Upper lobe of right lung (tissue), 1 donor: Measurements from ENCODE around the gene ATG4D. TPM values are rescaled to one million over a fixed set of nuclear protein-coding genes. Genes with fewer than 3 reads are reported as not detected.

Experiments
- ATAC-seq: fragments of 200-7000 bp; cut with Tn5 transposase; one replicate; pipeline ENCODE4 v1.9.1; 2020; ENCODE audit warnings: mild to moderate bottlenecking, moderate library complexity
- DNase-seq: peaks from one replicate; pipeline ENCODE4 v3.0.0-alpha.2; 2020
- H3K27ac ChIP-seq: fragments of 200-600 bp; one replicate; pipeline ENCODE4 v1.8.0; 2022
- H3K27me3 ChIP-seq: fragments of 200-600 bp; one replicate; pipeline ENCODE4 v1.8.0; 2022; ENCODE audit warnings: mild to moderate bottlenecking
- H3K36me3 ChIP-seq: fragments of 200-600 bp; one replicate; pipeline ENCODE4 v1.8.0; 2022
- H3K4me1 ChIP-seq: fragments of 200-600 bp; one replicate; pipeline ENCODE4 v1.8.0; 2022
- H3K4me3 ChIP-seq: fragments of 200-600 bp; one replicate; pipeline ENCODE4 v1.8.0; 2022; ENCODE audit warnings: mild to moderate bottlenecking
- H3K9me3 ChIP-seq: fragments of 200-600 bp; one replicate; pipeline ENCODE4 v1.8.0; 2022
- intact Hi-C: fragments of 100-400 bp; cut with DNase I; formaldehyde crosslinking; loops from one replicate; pipeline ENCODE4 v1.11.0; 2022
- total RNA-seq: library from RNA; stranded (reverse); fragmentation: NEBNext Ultra II Directional; extraction: Animal tissue kit (Norgen Biotek cat#: 25700); gene quantifications from one replicate; pipeline ENCODE4 v1.2.1, GENCODE V29; 2021
- TF ChIP-seq, protein P1 (sequence below): fragments of 200-600 bp; IDR thresholded peaks from one replicate; pipeline ENCODE4 v1.8.0; 2022; ENCODE audit warnings: antibody characterized with exemption
- donor health status: DM: no; HTN: yes; CAD: no; lungs with severe emphysema.

The ATG4D gene
- total RNA-seq, 1 donor from 2014 or later = 21.0 TPM

DNA sequence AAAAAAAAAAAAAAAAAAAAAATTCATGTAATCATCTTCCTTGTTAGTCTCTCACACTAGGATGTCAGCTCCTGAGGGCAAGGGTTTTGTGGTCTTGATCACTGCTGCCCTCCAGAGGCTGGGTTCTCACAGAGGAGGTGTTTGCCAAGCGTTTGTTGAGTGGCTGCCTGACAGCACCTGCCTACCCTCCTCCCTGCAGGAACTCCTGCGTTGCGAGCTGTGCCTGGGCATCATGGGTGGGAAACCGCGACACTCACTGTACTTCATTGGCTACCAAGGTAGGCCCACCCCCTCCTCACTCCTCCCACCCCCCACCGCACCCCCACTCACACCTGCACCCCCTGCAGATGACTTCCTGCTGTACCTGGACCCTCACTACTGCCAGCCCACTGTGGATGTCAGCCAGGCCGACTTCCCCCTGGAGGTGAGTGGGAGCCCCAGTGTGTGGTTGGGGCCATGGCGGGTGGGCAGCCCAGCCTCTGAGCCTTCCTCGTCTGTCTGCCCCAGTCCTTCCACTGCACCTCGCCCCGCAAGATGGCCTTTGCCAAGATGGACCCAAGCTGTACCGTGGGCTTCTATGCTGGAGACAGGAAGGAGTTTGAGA, 8.1 kb downstream of the ATG4D start:
- H3K4me1 ChIP-seq = no peaks in the 10 kb centered on the region
- no peaks in the 10 kb centered on the region for H3K27me3 ChIP-seq
- no peak for DNase-seq
- H3K4me3 ChIP-seq = no peak overlapping the region
- ATAC-seq = peak; percentile 29
- H3K9me3 ChIP-seq = no peaks in the 10 kb centered on the region
- intact Hi-C loops = no loop called here
- H3K36me3 ChIP-seq = peaks cover 98% of the 10 kb centered on the region
- TF ChIP-seq, protein P1, sequence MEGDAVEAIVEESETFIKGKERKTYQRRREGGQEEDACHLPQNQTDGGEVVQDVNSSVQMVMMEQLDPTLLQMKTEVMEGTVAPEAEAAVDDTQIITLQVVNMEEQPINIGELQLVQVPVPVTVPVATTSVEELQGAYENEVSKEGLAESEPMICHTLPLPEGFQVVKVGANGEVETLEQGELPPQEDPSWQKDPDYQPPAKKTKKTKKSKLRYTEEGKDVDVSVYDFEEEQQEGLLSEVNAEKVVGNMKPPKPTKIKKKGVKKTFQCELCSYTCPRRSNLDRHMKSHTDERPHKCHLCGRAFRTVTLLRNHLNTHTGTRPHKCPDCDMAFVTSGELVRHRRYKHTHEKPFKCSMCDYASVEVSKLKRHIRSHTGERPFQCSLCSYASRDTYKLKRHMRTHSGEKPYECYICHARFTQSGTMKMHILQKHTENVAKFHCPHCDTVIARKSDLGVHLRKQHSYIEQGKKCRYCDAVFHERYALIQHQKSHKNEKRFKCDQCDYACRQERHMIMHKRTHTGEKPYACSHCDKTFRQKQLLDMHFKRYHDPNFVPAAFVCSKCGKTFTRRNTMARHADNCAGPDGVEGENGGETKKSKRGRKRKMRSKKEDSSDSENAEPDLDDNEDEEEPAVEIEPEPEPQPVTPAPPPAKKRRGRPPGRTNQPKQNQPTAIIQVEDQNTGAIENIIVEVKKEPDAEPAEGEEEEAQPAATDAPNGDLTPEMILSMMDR = no peak
- H3K27ac ChIP-seq = no peak overlapping the region

DNA sequence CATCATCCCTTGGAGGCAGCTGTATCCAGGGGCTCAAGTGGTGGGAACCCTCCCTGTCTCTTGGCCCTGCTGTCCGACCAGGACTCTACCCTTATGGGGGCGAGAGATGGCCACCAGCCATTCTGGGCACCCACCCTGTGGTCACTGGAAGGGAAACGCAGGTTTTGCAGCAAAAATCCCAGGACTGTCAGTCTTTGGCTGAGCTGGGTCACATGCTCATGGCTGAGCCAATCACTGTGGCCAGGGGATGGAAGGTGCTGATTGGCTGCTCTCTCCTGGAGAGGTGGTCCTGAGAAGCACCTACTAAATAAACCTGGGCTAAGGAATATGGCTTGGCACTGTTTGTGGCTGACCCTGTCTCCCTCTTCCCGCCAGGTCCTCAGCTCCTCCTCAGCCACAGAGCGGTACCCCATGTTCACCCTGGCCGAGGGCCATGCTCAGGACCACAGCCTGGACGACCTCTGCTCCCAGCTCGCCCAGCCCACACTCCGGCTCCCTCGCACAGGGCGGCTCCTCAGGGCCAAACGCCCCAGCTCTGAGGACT, 8.9 kb downstream of the ATG4D start:
- TF ChIP-seq, protein P1 = no peak
- Histone ChIP-seq H3K4me3 (no peak overlapping the region), H3K27ac (no peak overlapping the region), H3K36me3 (peaks cover 98% of the 10 kb centered on the region), H3K9me3 (no peaks in the 10 kb centered on the region), H3K4me1 (no peaks in the 10 kb centered on the region), H3K27me3 (no peaks in the 10 kb centered on the region)
- intact Hi-C loops = no loop called here
- ATAC-seq = peak; percentile 39
- no peak for DNase-seq

DNA sequence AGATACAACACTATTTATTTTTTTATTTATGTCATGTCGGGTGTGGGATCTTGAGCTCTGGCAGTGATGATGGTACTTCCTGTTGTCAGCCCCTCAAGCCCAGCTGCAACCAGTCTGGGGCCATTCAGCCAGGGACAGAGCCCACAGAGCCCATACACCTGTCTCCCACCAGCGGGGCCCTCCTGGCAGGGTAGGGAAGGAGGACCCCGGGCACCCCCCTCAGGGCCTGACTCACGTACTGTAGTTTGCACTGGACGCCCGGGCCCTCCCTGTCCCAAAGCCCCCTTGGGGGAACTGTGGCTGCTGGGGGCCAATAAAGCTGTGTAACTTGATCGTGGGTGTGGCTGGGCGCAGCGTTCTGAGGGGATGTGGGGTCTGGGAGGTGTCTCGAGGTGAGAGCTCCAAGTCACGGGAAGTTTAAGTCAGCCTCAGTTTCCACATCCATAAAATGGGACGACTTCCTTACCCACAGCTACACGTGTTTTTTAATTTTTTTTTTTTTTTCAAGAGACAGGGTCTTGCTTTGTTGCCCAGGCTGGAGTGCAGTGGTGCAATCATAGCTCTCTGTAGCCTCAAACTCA, 9.5 kb downstream of the ATG4D start:
- intact Hi-C loops = no loop called here
- H3K4me1 ChIP-seq = no peaks in the 10 kb centered on the region
- no peaks in the 10 kb centered on the region for H3K9me3 ChIP-seq
- H3K4me3 ChIP-seq = no peak overlapping the region
- no peak for DNase-seq
- H3K27me3 ChIP-seq = no peaks in the 10 kb centered on the region
- TF ChIP-seq, protein P1 = no peak
- H3K36me3 ChIP-seq = peaks cover 96% of the 10 kb centered on the region
- no peak overlapping the region for H3K27ac ChIP-seq
- no peak for ATAC-seq

DNA sequence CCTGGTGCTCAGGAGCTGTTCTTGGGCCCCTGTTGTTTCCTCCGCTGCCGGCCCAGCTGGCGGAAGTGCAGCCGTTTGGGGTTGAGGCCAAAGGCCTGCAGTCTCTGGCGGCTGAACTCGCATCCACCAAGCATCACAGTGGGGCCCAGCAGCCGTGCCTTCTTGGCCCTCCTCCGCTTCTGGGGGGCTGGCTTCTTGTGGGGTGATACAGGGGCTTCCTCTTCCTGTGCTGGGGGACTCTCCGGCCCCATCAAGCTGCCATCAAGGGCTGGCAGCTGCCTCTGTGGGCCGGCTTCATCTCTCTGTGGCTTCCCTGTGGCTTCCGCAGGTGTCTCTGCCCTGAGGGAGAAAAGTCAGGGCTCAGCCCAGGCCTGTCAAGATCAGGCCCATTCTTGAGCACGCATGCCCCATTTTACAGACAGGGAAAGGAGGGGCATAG, 10.3 kb downstream of the ATG4D start:
- Histone ChIP-seq H3K9me3 (no peaks in the 10 kb centered on the region), H3K27me3 (no peaks in the 10 kb centered on the region), H3K27ac (no peak overlapping the region), H3K4me3 (no peak overlapping the region), H3K4me1 (no peaks in the 10 kb centered on the region), H3K36me3 (peaks cover 96% of the 10 kb centered on the region)
- TF ChIP-seq, protein P1 = no peak
- DNase-seq = no peak
- intact Hi-C loops = no loop called here
- peak; percentile 8 for ATAC-seq

DNA sequence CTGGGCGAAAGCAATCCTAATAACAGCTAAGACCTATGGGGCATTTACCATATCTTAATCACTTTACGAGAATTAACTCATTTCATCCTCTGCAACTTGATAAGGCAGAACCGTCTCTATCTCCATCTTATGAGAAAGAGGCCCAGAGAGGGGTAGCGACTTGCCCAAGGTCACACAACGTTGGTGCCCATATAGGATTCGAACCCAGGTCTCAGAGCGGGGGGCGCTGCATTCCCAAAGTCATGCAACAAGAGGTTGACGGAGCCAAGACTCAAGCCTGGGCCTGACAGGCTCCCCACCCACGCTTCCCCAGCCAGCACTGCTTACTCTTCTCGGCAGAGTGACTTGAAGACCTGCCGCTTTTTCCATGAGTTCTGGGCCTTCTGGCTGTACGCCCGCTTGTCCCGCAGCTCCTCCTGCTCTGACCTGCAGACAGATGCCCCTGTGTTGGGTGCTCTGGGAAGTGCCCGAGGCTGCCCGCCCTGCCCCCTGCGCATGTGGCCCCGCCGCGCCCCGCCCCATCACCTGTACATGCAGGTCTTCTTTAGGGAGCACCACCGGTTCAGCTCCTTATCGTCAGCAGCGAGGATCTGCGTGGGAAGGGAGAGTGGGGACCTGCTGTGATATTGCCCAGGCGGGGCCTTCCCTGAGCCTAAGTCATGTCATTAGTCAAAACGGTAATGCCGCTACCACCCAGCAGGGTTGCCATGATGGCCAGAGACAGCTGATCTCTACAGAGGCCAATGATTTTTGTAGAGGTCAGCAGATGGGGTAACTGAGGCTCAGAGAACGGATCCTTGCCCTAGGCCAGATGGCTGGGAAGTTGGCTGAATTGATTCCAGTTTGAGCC, 11.3 kb downstream of the ATG4D start:
- no peak overlapping the region for H3K27ac ChIP-seq
- no peak overlapping the region for H3K4me3 ChIP-seq
- H3K36me3 ChIP-seq = peaks cover 96% of the 10 kb centered on the region
- H3K9me3 ChIP-seq = no peaks in the 10 kb centered on the region
- H3K4me1 ChIP-seq = no peaks in the 10 kb centered on the region
- no peak for DNase-seq
- TF ChIP-seq, protein P1 = no peak
- H3K27me3 ChIP-seq = no peaks in the 10 kb centered on the region
- ATAC-seq = no peak
- intact Hi-C loops = no loop called here
